ENCODE results near the gene MED26.

- TF ChIP-seq CTCF (IDR thresholded peaks at IDR 0.05) = no peak
- no peak for TF ChIP-seq POLR2A (IDR thresholded peaks at IDR 0.05)
Observed at GRCh38 chr19:16542045-16542909, 85.7 kb downstream of the MED26 start, which contains the start of gene CHERP.

All from lower leg skin (tissue), 3 donors.